Prostate gland (tissue), 2 donors: ENCODE results near the gene POP5.

Experiments
- POLR2A ChIP-seq: fragments of 450-650 bp; IDR thresholded peaks from one replicate; pipeline ENCODE4 v1.6.1; 2016; ENCODE audit warnings: antibody characterized with exemption, mild to moderate bottlenecking
- TF ChIP-seq, protein P1 (sequence below), 4 experiments: fragments of 200-600 bp in 2 of 4; fragments of 450-650 bp in 2 of 4; sonication (generic) in 2 of 4; IDR thresholded peaks; 1 replicate in 3 of 4; 2 replicates in 1 of 4; pipeline ENCODE4 v1.5.1; 2016 to 2019; ENCODE audit warnings: antibody characterized with exemption in 4 of 4, mild to moderate bottlenecking in 2 of 4, moderate library complexity in 2 of 4

DNA sequence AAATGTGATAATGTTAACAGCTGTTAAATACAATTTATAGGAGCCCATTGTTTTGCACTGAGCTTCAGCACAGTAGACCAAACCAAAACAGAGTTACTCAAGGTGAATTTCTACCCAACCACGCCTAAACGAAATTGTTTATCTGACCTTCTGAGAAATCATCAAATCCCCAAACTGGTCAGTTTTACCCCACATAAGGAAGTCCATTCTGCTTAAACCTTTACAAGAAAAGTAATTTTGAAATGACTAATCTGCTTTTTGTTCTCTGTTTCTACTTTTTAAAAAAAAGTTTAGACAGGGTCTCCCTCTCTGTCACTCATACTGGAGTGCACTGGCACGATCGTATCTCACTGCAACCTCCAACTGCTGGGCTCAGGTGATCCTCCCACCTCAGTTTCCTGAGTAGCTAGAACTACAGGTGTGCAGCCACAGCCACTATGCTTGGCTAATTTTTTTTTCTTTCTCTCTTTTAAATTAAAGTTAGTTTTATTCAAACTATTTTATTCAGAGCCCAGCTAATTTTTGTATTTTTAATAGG lies 48.4 kb downstream of the POP5 start:
- TF ChIP-seq, protein P1, sequence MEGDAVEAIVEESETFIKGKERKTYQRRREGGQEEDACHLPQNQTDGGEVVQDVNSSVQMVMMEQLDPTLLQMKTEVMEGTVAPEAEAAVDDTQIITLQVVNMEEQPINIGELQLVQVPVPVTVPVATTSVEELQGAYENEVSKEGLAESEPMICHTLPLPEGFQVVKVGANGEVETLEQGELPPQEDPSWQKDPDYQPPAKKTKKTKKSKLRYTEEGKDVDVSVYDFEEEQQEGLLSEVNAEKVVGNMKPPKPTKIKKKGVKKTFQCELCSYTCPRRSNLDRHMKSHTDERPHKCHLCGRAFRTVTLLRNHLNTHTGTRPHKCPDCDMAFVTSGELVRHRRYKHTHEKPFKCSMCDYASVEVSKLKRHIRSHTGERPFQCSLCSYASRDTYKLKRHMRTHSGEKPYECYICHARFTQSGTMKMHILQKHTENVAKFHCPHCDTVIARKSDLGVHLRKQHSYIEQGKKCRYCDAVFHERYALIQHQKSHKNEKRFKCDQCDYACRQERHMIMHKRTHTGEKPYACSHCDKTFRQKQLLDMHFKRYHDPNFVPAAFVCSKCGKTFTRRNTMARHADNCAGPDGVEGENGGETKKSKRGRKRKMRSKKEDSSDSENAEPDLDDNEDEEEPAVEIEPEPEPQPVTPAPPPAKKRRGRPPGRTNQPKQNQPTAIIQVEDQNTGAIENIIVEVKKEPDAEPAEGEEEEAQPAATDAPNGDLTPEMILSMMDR (IDR thresholded peaks at IDR 0.05), result no peak
- TF ChIP-seq POLR2A, result no peak
